PC-9 (cell line): ENCODE measurements around the gene TMCO6.

Experiments
- CTCF ChIP-seq: fragments of 200-600 bp; sonication (generic); conservative IDR thresholded peaks from 2 replicates; pipeline ENCODE4 v1.6.1; 2017; ENCODE audit warnings: mixed run types, antibody characterized with exemption, mild to moderate bottlenecking, moderate library complexity
- EZH2 ChIP-seq: fragments of 200-600 bp; sonication (generic); IDR thresholded peaks from 2 replicates; pipeline ENCODE4 v1.8.0; 2017; ENCODE audit warnings: antibody characterized with exemption, low read depth

- TF ChIP-seq CTCF (no peak), EZH2 (no peak)
These were observed 35.5 kb upstream of the TMCO6 start for GRCh38 chr5:140603734-140604133.
